Panc1 (cell line): ENCODE results near the gene HRH3.

ENCODE experiments used
- POLR2AphosphoS5 ChIP-seq: IDR thresholded peaks from 2 replicates; pipeline ENCODE4 v1.6.1; 2012; ENCODE audit warnings: mild to moderate bottlenecking, low read depth, low read length, moderate library complexity
- TCF7L2 ChIP-seq: IDR thresholded peaks from 2 replicates; pipeline ENCODE4 v1.6.1; 2011; ENCODE audit warnings: mild to moderate bottlenecking, low read depth, low read length, inconsistent platforms

DNA sequence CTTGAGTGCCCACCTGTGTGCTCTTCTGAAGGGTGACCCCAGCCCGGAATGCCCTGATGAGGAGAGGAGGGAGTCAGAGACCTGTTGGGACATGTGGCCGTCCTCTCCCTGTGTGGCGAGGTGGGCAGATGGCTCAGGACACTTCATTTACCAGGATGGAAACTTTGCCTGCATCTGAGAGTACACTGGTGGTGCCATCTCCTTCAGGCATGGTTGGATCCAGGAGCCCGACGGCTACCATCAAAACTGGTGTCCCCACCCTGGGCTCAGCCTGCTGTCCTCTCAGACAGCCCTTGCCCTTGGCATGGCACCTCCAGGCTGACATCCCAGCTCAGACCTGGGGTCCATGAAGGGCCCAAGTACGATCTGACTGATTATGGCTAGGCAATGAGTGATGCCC is 11.2 kb upstream of the HRH3 start:
- TF ChIP-seq TCF7L2 = no peak
- no peak for TF ChIP-seq POLR2AphosphoS5
